ENCODE results near the gene ZFC3H1.

GRCh38 chr12:71649401-71649800, 14.2 kb downstream of the ZFC3H1 start:
- TF ChIP-seq CTCF (CRISPR knock-in tag; IDR thresholded peaks at IDR 0.05) (no peak), ZBTB44 (CRISPR knock-in tag; IDR thresholded peaks at IDR 0.05) (no peak), ZNF589 (CRISPR knock-in tag; conservative IDR thresholded peaks at IDR 0.05) (no peak), PBX3 (CRISPR knock-in tag; IDR thresholded peaks at IDR 0.05; ENCODE audit: borderline replicate concordance) (no peak), ELF4 (CRISPR knock-in tag; IDR thresholded peaks at IDR 0.05; ENCODE audit: borderline replicate concordance) (no peak), ZNF331 (CRISPR knock-in tag; IDR thresholded peaks at IDR 0.05) (no peak), SMAD1 (CRISPR knock-in tag; IDR thresholded peaks at IDR 0.05; ENCODE audit: borderline replicate concordance, low read depth) (no peak), GATAD1 (CRISPR knock-in tag; IDR thresholded peaks at IDR 0.05) (no peak), POLR2A (IDR thresholded peaks at IDR 0.05; ENCODE audit: insufficient read depth in 1 of 2, low read depth in 2 of 2, low read length in 2 of 2) (no peak), ZNF274 (CRISPR knock-in tag; IDR thresholded peaks at IDR 0.05) (no peak), HMGXB4 (CRISPR knock-in tag; IDR thresholded peaks at IDR 0.05; ENCODE audit: borderline replicate concordance in 1 of 2, low read depth in 1 of 2) (no peak)
- TF ChIP-seq, protein P1, sequence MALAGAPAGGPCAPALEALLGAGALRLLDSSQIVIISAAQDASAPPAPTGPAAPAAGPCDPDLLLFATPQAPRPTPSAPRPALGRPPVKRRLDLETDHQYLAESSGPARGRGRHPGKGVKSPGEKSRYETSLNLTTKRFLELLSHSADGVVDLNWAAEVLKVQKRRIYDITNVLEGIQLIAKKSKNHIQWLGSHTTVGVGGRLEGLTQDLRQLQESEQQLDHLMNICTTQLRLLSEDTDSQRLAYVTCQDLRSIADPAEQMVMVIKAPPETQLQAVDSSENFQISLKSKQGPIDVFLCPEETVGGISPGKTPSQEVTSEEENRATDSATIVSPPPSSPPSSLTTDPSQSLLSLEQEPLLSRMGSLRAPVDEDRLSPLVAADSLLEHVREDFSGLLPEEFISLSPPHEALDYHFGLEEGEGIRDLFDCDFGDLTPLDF (CRISPR knock-in tag; IDR thresholded peaks at IDR 0.05): no peak

Data from HepG2 (cell line).